C4-2B (cell line): ENCODE results near the gene ALOX15B.
A peak's percentile ranks its signal among the peaks of the same experiment; 100 is the strongest.

Experiments
- H3K27ac ChIP-seq: fragments of 450-650 bp; 2 replicates; pipeline ENCODE4 v1.5.1; 2017
- ZFX ChIP-seq: fragments of 450-650 bp; IDR thresholded peaks from 2 replicates; pipeline ENCODE4 v1.6.1; 2017
- TF ChIP-seq, protein P1 (sequence below): fragments of 450-650 bp; conservative IDR thresholded peaks from 2 replicates; pipeline ENCODE4 v1.5.1; 2017; ENCODE audit warnings: mild to moderate bottlenecking

Gene ALOX15B

DNA sequence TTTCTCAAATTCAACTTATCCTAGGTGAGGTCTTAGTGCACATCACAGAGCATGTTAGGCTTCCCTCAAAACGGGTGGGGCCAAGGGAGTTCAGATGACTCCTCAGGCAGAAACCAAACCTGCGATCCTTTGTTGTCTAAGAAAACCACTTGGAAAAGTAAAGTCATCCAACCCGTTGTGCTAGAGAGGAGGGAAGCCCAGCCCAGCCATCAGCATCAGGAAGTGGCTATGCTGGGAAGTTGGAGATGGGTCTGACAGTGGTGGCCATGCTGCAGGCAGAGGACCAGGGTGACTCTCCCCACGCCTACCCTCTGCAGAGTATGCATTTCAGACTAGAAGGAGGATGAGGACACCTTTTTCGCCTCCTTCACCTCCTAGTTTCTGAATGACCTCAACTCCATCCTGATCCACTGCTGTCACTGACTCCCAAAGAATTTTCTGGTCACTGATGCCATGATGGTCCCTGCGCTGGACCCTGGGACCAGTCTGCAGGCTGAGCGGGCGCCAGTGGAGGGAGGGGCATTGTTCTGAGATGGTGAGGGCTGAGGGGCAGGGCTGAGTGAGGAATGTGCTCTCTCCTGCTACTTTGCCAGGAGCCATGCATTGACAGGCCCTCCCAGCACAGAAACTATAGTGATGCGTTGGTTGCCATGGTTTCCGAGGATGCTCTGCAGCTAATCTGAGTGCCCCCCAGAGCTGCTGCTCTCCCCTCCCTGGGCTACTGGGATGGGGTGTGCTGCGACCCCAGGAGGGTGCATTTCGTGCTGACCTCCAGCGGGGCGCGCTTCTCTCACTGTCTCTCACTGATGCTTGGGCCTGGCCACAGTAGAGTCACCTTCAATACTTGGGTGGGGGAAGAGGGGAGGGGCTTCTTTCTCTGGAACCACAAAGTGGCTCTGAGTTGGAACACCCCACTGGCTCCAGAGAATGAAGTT, 28.2 kb downstream of the ALOX15B start:
- no peak for TF ChIP-seq ZFX
- TF ChIP-seq, protein P1, sequence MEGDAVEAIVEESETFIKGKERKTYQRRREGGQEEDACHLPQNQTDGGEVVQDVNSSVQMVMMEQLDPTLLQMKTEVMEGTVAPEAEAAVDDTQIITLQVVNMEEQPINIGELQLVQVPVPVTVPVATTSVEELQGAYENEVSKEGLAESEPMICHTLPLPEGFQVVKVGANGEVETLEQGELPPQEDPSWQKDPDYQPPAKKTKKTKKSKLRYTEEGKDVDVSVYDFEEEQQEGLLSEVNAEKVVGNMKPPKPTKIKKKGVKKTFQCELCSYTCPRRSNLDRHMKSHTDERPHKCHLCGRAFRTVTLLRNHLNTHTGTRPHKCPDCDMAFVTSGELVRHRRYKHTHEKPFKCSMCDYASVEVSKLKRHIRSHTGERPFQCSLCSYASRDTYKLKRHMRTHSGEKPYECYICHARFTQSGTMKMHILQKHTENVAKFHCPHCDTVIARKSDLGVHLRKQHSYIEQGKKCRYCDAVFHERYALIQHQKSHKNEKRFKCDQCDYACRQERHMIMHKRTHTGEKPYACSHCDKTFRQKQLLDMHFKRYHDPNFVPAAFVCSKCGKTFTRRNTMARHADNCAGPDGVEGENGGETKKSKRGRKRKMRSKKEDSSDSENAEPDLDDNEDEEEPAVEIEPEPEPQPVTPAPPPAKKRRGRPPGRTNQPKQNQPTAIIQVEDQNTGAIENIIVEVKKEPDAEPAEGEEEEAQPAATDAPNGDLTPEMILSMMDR, result no peak

DNA sequence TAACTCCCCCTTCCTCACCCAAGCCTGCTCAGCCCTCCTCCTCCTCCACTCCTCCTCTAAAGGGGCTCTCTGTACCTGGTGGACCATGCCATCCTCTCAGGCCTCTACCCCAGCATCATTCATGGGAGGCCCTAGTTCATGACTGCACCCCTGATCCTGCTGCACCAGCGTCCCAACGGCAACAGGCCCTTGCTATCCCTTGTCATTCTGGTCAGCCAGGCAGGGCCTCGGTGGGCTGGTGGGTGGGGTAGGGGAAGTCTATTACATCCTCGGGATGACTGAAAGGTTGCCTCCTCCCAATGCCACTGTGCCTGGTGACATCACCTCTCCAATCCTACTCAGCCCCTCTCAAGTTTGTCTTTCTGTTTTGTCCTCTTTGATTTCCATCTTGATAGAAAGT, 28.9 kb downstream of the ALOX15B start:
- peak overlapping the region; percentile 8; the same call in 1 of the 2 replicates for H3K27ac ChIP-seq
- TF ChIP-seq ZFX, result no peak

More for the DNA sequence above, 28.2 kb downstream of the ALOX15B start:
- peak overlapping the region; percentile 51 for H3K27ac ChIP-seq

DNA sequence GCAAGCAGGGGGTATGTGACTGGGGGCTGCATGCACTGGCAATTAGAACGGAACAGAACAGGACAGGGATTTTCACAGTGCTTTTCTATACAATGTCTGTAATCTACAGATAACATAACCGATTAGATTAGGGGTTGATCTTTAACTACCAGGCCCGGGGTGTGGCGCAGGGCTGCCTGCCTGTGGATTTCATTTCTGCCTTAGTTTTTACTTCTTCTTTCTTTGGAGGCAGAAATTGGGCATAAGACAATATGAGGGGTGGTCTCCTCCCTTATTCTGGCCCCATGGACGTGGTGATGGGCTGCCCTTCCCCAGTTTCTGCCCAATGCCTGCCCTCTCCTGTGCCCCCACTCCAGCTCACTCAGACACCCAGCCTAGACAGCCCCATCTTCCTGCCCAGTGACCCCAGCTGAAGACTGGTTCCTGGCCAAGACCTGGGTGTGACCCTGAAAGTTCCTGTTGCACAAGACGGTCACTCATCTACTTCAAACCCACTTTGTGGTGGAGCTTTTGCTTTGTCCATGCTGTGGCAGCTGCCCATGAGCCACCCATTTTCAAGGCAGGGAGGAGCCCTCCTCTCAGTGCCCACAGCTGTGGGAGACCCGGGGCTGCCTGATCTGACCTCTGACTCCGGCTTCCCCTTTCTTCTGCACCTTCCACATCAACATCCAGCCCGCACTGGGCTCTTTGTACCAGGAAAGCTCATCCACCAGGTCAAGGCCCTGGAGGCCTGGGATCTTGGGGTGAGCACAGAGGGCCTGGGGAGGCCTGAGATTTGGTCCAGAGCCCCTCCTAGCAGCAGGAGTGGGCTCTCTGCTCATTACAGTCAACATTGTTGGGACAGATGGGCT, 30.1 kb downstream of the ALOX15B start:
- TF ChIP-seq, protein P1, result no peak
- TF ChIP-seq ZFX, result no peak
- H3K27ac ChIP-seq, result no peak overlapping the region

DNA sequence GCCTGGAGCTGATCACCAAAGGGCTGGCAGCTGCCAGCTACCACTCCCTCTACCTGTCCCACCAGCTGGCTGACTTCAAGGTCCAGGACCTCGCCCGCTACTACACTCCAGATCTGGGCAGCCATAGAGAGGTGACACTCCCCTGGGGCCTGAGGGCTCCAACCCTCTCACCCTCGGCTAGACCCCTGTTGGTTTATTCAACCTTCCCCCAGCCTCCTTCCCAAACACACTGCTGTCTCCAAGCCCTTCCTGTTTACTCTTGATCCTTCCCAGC, 30.7 kb downstream of the ALOX15B start:
- TF ChIP-seq, protein P1, result no peak
- no peak for TF ChIP-seq ZFX
- no peak overlapping the region for H3K27ac ChIP-seq

DNA sequence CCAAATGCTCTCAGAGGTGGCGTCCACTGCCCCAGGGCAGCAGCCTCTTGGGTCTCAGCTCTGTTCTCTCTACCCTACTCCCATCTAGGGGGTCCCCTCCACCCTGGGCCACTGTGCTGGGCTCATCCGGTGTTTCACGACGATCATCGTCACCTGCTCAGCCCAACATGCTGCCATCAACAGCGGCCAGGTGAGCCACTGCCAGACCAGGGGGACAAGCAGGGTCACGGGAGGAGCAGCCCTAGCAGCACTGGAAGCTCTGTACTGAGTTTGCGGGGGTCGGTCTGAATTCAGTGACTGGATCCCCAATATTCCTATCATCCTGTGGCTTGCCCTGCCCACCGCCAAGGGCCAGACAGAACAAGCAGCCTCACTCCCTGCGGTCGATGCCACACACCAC, 32.6 kb downstream of the ALOX15B start:
- TF ChIP-seq ZFX, result no peak
- TF ChIP-seq, protein P1, result no peak
- no peak overlapping the region for H3K27ac ChIP-seq

DNA sequence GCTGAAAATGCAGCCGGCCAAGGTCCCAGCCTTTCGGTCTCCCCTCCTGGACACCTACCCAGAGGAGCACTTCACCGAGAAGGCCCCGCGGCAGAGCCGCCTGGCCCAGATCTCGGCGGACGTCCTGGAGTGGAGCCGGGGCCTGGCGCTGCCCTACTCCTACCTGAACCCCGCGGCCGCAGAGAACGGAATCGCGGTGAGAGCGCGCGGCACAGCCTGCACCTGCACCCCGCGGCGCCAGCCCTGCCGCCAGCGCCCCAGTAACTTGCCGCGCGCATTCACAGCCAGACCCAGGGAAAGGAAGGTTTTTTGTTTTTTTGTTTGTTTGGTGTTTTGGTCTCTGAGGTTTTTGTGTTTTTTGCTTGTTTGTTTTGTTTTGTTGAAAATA, 33.5 kb downstream of the ALOX15B start:
- H3K27ac ChIP-seq, result no peak overlapping the region
- no peak for TF ChIP-seq ZFX
- TF ChIP-seq, protein P1, result no peak

DNA sequence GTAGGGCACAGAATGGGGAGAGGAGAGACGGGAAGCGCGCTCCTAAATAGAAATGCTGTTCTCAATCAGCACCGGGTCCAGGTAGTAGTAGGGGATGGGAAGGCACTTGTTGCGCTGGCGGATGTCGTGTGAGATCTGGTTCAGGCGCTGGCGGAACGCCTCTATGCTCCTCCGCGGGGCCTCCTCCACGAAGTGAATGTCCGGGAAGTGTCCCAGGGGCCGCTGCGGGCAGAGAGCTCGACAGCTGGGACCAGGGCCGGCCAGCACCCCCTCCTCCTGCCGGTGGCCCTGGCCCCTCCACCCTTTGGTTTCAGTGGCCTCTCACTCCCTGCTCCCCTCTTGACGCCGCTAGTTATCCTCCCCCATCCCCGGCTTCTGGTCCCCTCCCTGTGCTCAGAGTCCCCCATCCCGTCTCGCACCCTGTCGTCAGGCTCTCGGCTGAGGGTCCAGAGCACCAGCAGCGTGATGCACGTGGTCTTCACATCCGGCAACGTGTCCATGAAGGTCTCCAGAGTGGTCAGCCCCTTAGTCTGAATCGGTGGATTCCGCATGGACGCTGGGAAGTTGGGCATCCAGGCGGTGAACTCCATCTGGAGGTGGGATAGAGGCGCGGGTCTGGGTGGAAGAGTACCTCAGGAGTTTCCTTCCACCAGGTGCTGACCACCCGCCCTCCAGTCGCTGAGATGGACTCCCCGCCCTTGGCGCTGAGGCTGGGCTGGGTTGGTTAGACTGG, 34.0 kb downstream of the ALOX15B start:
- no peak overlapping the region for H3K27ac ChIP-seq
- TF ChIP-seq ZFX, result no peak
- TF ChIP-seq, protein P1, result no peak
